Muscle of arm (tissue), 12 donors: ENCODE results near the gene HMGXB3. TPM values are rescaled to one million over a fixed set of nuclear protein-coding genes. Genes with fewer than 3 reads are reported as not detected.
"Not testable (repeated sequence)": the region's sequence is repeated elsewhere in the genome, so short reads cannot be mapped to it uniquely, and the experiment has no call there.

ENCODE experiments used
- DNase-seq: peaks from one replicate; pipeline ENCODE4 v3.0.0-alpha.2; 2013
- polyA plus RNA-seq, 12 donors: library from polyadenylated mRNA; unstranded; fragments of 120-200 nt; gene quantifications; one replicate each; pipeline ENCODE4 v1.2.1, GENCODE V29; 2013; ENCODE audit not compliant: insufficient read length in 12 of 12

The HMGXB3 gene
- polyA plus RNA-seq, 12 donors: 12.0 to 32.2 (median 16.3) TPM; not detected in 1

GRCh38 chr5:150067405-150067960 lies 66.9 kb downstream of the HMGXB3 start:
- no peak for DNase-seq

- DNase-seq: no peak
These were observed 67.5 kb downstream of the HMGXB3 start for GRCh38 chr5:150068071-150068470.

- no peak for DNase-seq
These were observed 67.9 kb downstream of the HMGXB3 start for GRCh38 chr5:150068472-150068871.

GRCh38 chr5:150068961-150069645 lies 68.6 kb downstream of the HMGXB3 start:
- DNase-seq: no peak

- DNase-seq: no peak
These were observed 69.4 kb downstream of the HMGXB3 start for GRCh38 chr5:150069672-150070627.

GRCh38 chr5:150070821-150071220 lies 70.3 kb downstream of the HMGXB3 start:
- DNase-seq: no peak

GRCh38 chr5:150073086-150073625 lies 72.6 kb downstream of the HMGXB3 start:
- no peak for DNase-seq

- DNase-seq: no peak
These were observed 73.1 kb downstream of the HMGXB3 start for GRCh38 chr5:150073677-150074076.

- no peak for DNase-seq
These were observed 74.7 kb downstream of the HMGXB3 start for GRCh38 chr5:150075233-150075632.

- DNase-seq: no peak
These were observed 75.3 kb downstream of the HMGXB3 start for GRCh38 chr5:150075806-150076205.

GRCh38 chr5:150077060-150077459 lies 76.5 kb downstream of the HMGXB3 start:
- no peak for DNase-seq

GRCh38 chr5:150077996-150078801 lies 77.7 kb downstream of the HMGXB3 start:
- DNase-seq: no peak

- no peak for DNase-seq
These were observed 78.5 kb downstream of the HMGXB3 start for GRCh38 chr5:150078802-150079689.

GRCh38 chr5:150079909-150080461 lies 79.4 kb downstream of the HMGXB3 start:
- no peak for DNase-seq

- DNase-seq: no peak
These were observed 80.3 kb downstream of the HMGXB3 start for GRCh38 chr5:150080696-150081435.

- DNase-seq: peak; percentile 55
These were observed 81.2 kb downstream of the HMGXB3 start for GRCh38 chr5:150081541-150082283.

- no peak for DNase-seq
These were observed 81.8 kb downstream of the HMGXB3 start for GRCh38 chr5:150082374-150082773.

- no peak for DNase-seq
These were observed 82.3 kb downstream of the HMGXB3 start for GRCh38 chr5:150082889-150083288.

GRCh38 chr5:150084754-150085153 lies 84.2 kb downstream of the HMGXB3 start:
- not testable (repeated sequence) for DNase-seq
